ENCODE results near the gene BBOX1.

GRCh38 chr11:27094120-27094519, 53.5 kb downstream of the BBOX1 start:
- TF ChIP-seq SUZ12 (IDR thresholded peaks at IDR 0.05; ENCODE audit: extremely low read depth, insufficient read depth, insufficient read length) (no peak), YY1 (IDR thresholded peaks at IDR 0.05; ENCODE audit: insufficient read depth, insufficient read length) (no peak)

Measured in NT2/D1 (cell line).